Panc1 (cell line): ENCODE results near the gene ZNF90. TPM values are rescaled to one million over a fixed set of nuclear protein-coding genes. Genes with fewer than 3 reads are reported as not detected.

ENCODE experiments used
- ATAC-seq: fragments of 200-7000 bp; cut with Tn5 transposase; 2 replicates; pipeline ENCODE4 v1.9.1; 2020; ENCODE audit warnings: mild to moderate bottlenecking, moderate library complexity
- Bru-seq: library from RNA; stranded (reverse); fragments of 400-500 nt; gene quantifications from one replicate; lab custom pipeline; 2021; lab: Mats Ljungman, UMichigan
- BruChase-seq, 2 experiments: library from RNA; stranded (reverse); fragments of 400-500 nt; gene quantifications; one replicate each; lab custom pipeline; 2021; lab: Mats Ljungman, UMichigan
- BruUV-seq: library from RNA; stranded (reverse); fragments of 400-500 nt; replicated peaks from 2 replicates; lab custom pipeline; 2021; lab: Mats Ljungman, UMichigan
- CTCF ChIA-PET: fragments of 300-600 bp; sonication (Branson Sonifier 250); formaldehyde crosslinking; loops from one replicate; lab custom pipeline; 2022; ENCODE audit warnings: antibody characterized with exemption; lab: Charles Lee
- POLR2A ChIA-PET: fragments of 300-600 bp; sonication (Branson Sonifier 250); formaldehyde crosslinking; loops from one replicate; lab custom pipeline; 2022; ENCODE audit warnings: antibody characterized with exemption; lab: Charles Lee
- DNase-seq: peaks from one replicate; pipeline ENCODE4 v3.0.0-alpha.2; 2010; ENCODE audit warnings: low read depth, low spot score
- H3K27ac ChIP-seq: 2 replicates; pipeline ENCODE4 v1.5.1; 2011; ENCODE audit warnings: mild to moderate bottlenecking, low read length, inconsistent platforms
- H3K27me3 ChIP-seq: fragments of 200-500 bp; sonication (Bioruptor generic); 2 replicates; pipeline ENCODE4 v1.6.0; 2014; ENCODE audit warnings: low read length, inconsistent platforms; ENCODE audit not compliant: control insufficient read depth, insufficient read depth
- H3K36me3 ChIP-seq: fragments of 200-500 bp; sonication (Bioruptor generic); 2 replicates; pipeline ENCODE4 v1.5.1; 2014; ENCODE audit warnings: inconsistent platforms, mild to moderate bottlenecking, low read length, moderate library complexity; ENCODE audit not compliant: control insufficient read depth, insufficient read depth
- H3K4me1 ChIP-seq: 2 replicates; pipeline ENCODE4 v1.5.1; 2011; ENCODE audit warnings: inconsistent platforms, mild to moderate bottlenecking, low read length, moderate library complexity; ENCODE audit not compliant: control insufficient read depth, insufficient read depth
- H3K4me3 ChIP-seq, 2 experiments: 2 replicates each; pipeline ENCODE4 v1.5.1; 2011 to 2012; ENCODE audit warnings: low read depth in 2 of 2, low read length in 2 of 2, mild to moderate bottlenecking in 2 of 2, inconsistent platforms in 1 of 2, moderate library complexity in 1 of 2
- H3K9me3 ChIP-seq: fragments of 200-500 bp; sonication (Bioruptor generic); 2 replicates; pipeline ENCODE4 v1.5.1; 2014; ENCODE audit warnings: low read depth, mild to moderate bottlenecking, inconsistent platforms, low read length, moderate library complexity; ENCODE audit not compliant: control insufficient read depth, insufficient read depth
- CTCF ChIP-seq: fragments of 450-650 bp; IDR thresholded peaks from 2 replicates; pipeline ENCODE4 v1.5.1; 2017; ENCODE audit warnings: mild to moderate bottlenecking
- POLR2AphosphoS5 ChIP-seq: IDR thresholded peaks from 2 replicates; pipeline ENCODE4 v1.6.1; 2012; ENCODE audit warnings: mild to moderate bottlenecking, low read depth, low read length, moderate library complexity
- SIN3A ChIP-seq: IDR thresholded peaks from 2 replicates; pipeline ENCODE4 v1.6.1; 2012; ENCODE audit warnings: low read depth, mild to moderate bottlenecking, low read length, moderate library complexity, borderline replicate concordance; ENCODE audit not compliant: insufficient read depth
- TCF7L2 ChIP-seq: IDR thresholded peaks from 2 replicates; pipeline ENCODE4 v1.6.1; 2011; ENCODE audit warnings: mild to moderate bottlenecking, low read depth, low read length, inconsistent platforms
- in situ Hi-C: cut with HindIII; loops from 2 replicates; pipeline ENCODE4 v1.10.0; 2016; ENCODE audit warnings: low sequenced_read_pairs, low pct_unique_long_range_greater_than_20kb
- intact Hi-C: fragments of 100-400 bp; cut with micrococcal nuclease; formaldehyde crosslinking; loops from one replicate; pipeline ENCODE4 v1.10.0; 2022; ENCODE audit not compliant: unreplicated experiment
- long read RNA-seq: library from polyadenylated mRNA; unstranded; transcript quantifications from one replicate; pipeline ENCODE4 v2.0.0, GENCODE V29; 2021; ENCODE audit not compliant: unreplicated experiment
- polyA plus RNA-seq: library from polyadenylated mRNA; unstranded; fragments of >200 nt; gene quantifications from one replicate; pipeline ENCODE4 v1.2.1, GENCODE V29; 2012; ENCODE audit warnings: missing spikeins; ENCODE audit not compliant: insufficient read length
- total RNA-seq: library from RNA; stranded (reverse); gene quantifications from one replicate; pipeline ENCODE4 v1.2.1, GENCODE V29; 2021; ENCODE audit not compliant: unreplicated experiment
- TF ChIP-seq, protein P1 (sequence below), 2 experiments: IDR thresholded peaks; 2 replicates each; pipeline ENCODE4 v1.6.1; 2011 to 2012; ENCODE audit warnings: low read depth in 2 of 2, control low read depth in 1 of 2, low read length in 1 of 2, mild to moderate bottlenecking in 1 of 2, moderate library complexity in 1 of 2; ENCODE audit not compliant: insufficient read depth in 1 of 2

ZNF90 gene
- total RNA-seq = 7.5 TPM
- polyA plus RNA-seq = 3.7 TPM
- Bru-seq, nascent RNA = percentile 68 among the genes with signal in this experiment
- BruChase-seq, experiment 1, labeled RNA remaining after a 2-hour chase = percentile 76 among the genes with signal in this experiment
- BruChase-seq, experiment 2, labeled RNA remaining after a 6-hour chase = percentile 73 among the genes with signal in this experiment
- long read RNA-seq, partial matches to known transcripts = 0 of 9 reads
- long read RNA-seq, other reads (novel, unspliced or antisense) = 7 of 9 reads

GRCh38 chr19:20077791-20078463 lies at the start of gene ZNF90:
ZNF90 (plus strand) TSS chr19:20078000; CDS start chr19:20078133, 133 bp downstream.
- no peaks in the 10 kb centered on the region for H3K27me3 ChIP-seq
- ATAC-seq (peak; percentile 99), DNase-seq (peak; percentile 83)
- POLR2A ChIA-PET = interaction anchor here (0.8 kb wide), 1 partner anchor 26 kb away, joined by 3 read pairs; no protein-coding TSS in a partner anchor
- H3K9me3 ChIP-seq = no peaks in the 10 kb centered on the region
- peak within 1 kb of the TSS; percentile 58 to 80 for H3K4me3 ChIP-seq
- CTCF ChIA-PET = no interaction called here
- in situ Hi-C loops = no loop called here
- BruUV-seq = no TSS peak
- peak within 1 kb of the TSS; percentile 49 for H3K27ac ChIP-seq
- 0 out of 2 replicates have a peak, but pooled peaks have one; percentile 81 for TF ChIP-seq SIN3A
- TF ChIP-seq TCF7L2 = no peak
- peaks cover 3% of the 10 kb centered on the region; the same call in 1 of the 2 replicates for H3K4me1 ChIP-seq
- no peaks in the 10 kb centered on the region for H3K36me3 ChIP-seq
- intact Hi-C loops = no loop called here

DNA sequence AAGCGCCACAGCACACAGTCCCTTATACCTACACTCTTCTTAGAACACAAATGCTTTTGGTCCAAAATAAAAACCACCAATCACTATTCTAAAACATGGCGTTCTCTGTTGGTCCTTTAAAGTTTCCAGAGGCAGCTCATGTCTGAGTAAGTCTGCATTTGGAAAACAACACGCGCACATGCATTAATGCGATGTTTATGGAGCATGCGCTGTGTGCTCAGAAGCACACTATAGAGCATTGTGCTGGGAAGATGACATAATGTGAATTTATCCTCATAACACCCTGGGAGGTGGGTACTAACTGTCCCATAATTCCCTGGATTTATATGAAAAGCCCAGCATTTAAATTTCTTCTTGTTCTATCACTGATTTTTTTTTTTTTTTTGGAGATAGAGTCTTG lies 49.2 kb upstream of the ZNF90 start:
- intact Hi-C loops (no loop called here), in situ Hi-C loops (no loop called here)
- DNase-seq (no peak), ATAC-seq (no peak)
- Histone ChIP-seq H3K4me1 (no peaks in the 10 kb centered on the region), H3K9me3 (no peaks in the 10 kb centered on the region), H3K4me3 (no peak overlapping the region), H3K27me3 (no peaks in the 10 kb centered on the region), H3K36me3 (no peaks in the 10 kb centered on the region), H3K27ac (no peak overlapping the region)
- no TSS peak for BruUV-seq
- CTCF ChIA-PET = no interaction called here
- POLR2A ChIA-PET = no interaction called here
- TF ChIP-seq, protein P1, sequence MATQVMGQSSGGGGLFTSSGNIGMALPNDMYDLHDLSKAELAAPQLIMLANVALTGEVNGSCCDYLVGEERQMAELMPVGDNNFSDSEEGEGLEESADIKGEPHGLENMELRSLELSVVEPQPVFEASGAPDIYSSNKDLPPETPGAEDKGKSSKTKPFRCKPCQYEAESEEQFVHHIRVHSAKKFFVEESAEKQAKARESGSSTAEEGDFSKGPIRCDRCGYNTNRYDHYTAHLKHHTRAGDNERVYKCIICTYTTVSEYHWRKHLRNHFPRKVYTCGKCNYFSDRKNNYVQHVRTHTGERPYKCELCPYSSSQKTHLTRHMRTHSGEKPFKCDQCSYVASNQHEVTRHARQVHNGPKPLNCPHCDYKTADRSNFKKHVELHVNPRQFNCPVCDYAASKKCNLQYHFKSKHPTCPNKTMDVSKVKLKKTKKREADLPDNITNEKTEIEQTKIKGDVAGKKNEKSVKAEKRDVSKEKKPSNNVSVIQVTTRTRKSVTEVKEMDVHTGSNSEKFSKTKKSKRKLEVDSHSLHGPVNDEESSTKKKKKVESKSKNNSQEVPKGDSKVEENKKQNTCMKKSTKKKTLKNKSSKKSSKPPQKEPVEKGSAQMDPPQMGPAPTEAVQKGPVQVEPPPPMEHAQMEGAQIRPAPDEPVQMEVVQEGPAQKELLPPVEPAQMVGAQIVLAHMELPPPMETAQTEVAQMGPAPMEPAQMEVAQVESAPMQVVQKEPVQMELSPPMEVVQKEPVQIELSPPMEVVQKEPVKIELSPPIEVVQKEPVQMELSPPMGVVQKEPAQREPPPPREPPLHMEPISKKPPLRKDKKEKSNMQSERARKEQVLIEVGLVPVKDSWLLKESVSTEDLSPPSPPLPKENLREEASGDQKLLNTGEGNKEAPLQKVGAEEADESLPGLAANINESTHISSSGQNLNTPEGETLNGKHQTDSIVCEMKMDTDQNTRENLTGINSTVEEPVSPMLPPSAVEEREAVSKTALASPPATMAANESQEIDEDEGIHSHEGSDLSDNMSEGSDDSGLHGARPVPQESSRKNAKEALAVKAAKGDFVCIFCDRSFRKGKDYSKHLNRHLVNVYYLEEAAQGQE (IDR thresholded peaks at IDR 0.05; ENCODE audit: insufficient read depth in 1 of 2, low read depth in 2 of 2, low read length in 1 of 2) = no peak
- no peak for TF ChIP-seq SIN3A
- TF ChIP-seq CTCF = no peak
- no peak for TF ChIP-seq TCF7L2
- TF ChIP-seq POLR2AphosphoS5 = no peak
